ENCODE data around the gene LYG1. TPM values are rescaled to one million over a fixed set of nuclear protein-coding genes. Genes with fewer than 3 reads are reported as not detected.

Gene LYG1
- total and polyA plus RNA-seq, 2 of the 13 experiments (the other 11 are each of a cell fraction or from before 2014, with no cell fraction given): 1.00 to 2.9 TPM

DNA sequence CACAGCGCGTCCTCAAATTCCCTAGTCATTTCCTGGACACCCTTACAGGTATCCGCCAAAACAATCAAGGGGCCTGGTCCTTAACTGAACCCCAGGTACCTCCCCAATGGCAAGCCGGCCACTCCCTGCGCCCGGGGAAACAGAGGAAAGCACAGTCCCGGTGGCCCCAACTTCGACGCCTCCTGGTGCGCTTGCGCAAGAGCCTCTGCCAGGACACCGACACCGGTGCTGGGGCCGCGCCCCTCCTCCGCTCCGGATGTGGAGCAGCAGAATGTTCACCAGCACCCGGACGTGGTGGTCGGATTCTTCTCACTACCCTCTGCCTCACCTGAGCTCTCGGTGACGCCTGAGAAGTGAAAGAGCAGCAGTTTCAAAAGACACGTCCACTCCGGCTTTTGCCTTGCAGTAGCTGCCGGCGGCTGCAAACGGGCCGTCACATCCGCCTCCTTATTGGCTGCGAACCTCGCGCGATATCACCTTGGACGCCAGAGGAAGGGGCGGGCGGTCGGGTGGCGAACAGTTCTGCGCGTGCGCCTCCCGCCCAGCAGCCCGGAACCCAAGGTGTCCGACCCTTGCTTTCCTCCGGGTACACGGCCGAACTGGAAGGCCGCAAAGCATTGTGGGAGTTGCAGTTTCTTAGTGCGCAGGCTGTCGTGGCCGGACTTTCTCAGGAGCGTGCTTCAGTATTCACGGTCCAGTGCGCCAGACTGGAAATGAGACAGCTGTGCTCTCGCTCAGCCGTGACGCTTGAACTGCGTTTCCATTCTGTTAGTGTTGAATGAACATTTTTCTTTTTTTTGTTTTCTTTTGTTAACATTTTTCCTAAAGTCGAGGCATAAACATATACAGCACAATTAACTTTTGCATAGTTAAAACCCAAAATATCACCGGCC, 35.2 kb upstream of the LYG1 start, which contains the start of gene TXNDC9 (continued):
- TF ChIP-seq ZNF510 (CRISPR knock-in tag; IDR thresholded peaks at IDR 0.05; ENCODE audit: low read depth) (no peak), XBP1 (CRISPR knock-in tag; IDR thresholded peaks at IDR 0.05) (no peak), KMT2A (CRISPR knock-in tag; IDR thresholded peaks at IDR 0.05) (peak; percentile 98), ZNF20 (CRISPR knock-in tag; IDR thresholded peaks at IDR 0.05) (no peak), ZNF34 (CRISPR knock-in tag; IDR thresholded peaks at IDR 0.05; ENCODE audit: borderline replicate concordance) (peak; percentile 97), POLR2G (IDR thresholded peaks at IDR 0.05; ENCODE audit: low read depth, low read length) (peak; percentile 99), WIZ (CRISPR knock-in tag; IDR thresholded peaks at IDR 0.05) (peak; percentile 75; the same call in 1 of the 2 replicates), RBAK (CRISPR knock-in tag; IDR thresholded peaks at IDR 0.05) (no peak), CBX2 (IDR thresholded peaks at IDR 0.05; ENCODE audit: low read depth, low read length) (no peak), CBX2 (CRISPR knock-in tag; IDR thresholded peaks at IDR 0.05; ENCODE audit: low read depth) (no peak), GTF2F1 (IDR thresholded peaks at IDR 0.05; ENCODE audit: low read length) (no peak), ZNF331 (CRISPR knock-in tag; IDR thresholded peaks at IDR 0.05) (peak; percentile 93; the same call in 1 of the 2 replicates), ZNF7 (CRISPR knock-in tag; IDR thresholded peaks at IDR 0.05) (0 out of 2 replicates have a peak, but pooled peaks have one; percentile 11), ATRX (CRISPR knock-in tag; IDR thresholded peaks at IDR 0.05; ENCODE audit: borderline replicate concordance) (no peak; the same call in 1 of the 2 replicates), TARDBP (CRISPR knock-in tag; IDR thresholded peaks at IDR 0.05) (peak; percentile 99), NFATC3 (CRISPR knock-in tag; IDR thresholded peaks at IDR 0.05) (peak; percentile 69), HOXA7 (CRISPR knock-in tag; IDR thresholded peaks at IDR 0.05) (no peak), PLRG1 (conservative IDR thresholded peaks at IDR 0.05) (no peak), SP4 (CRISPR knock-in tag; IDR thresholded peaks at IDR 0.05) (peak; percentile 70; the same call in 1 of the 2 replicates), JUN (CRISPR knock-in tag; IDR thresholded peaks at IDR 0.05) (peak; percentile 68; the same call in 1 of the 2 replicates), DR1 (CRISPR knock-in tag; IDR thresholded peaks at IDR 0.05) (peak; percentile 96), ZNF382 (CRISPR knock-in tag; IDR thresholded peaks at IDR 0.05; ENCODE audit: borderline replicate concordance) (no peak), BORCS8-MEF2B (CRISPR knock-in tag; IDR thresholded peaks at IDR 0.05) (peak; percentile 80), FOXA1 (IDR thresholded peaks at IDR 0.05) (no peak), FOXA1 (CRISPR knock-in tag; IDR thresholded peaks at IDR 0.05) (peak; percentile 59), POLR2AphosphoS2 (IDR thresholded peaks at IDR 0.05; ENCODE audit: low read depth, low read length) (peak; percentile 85; the same call in 1 of the 2 replicates), TOE1 (CRISPR knock-in tag; IDR thresholded peaks at IDR 0.05) (no peak; the same call in 1 of the 2 replicates), BHLHE40 (IDR thresholded peaks at IDR 0.05; ENCODE audit: low read length) (peak; percentile 71), ZNF260 (CRISPR knock-in tag; IDR thresholded peaks at IDR 0.05; ENCODE audit: borderline replicate concordance, low read depth) (no peak), ZNF850 (CRISPR knock-in tag; conservative IDR thresholded peaks at IDR 0.05) (0 out of 2 replicates have a peak, but pooled peaks have one; percentile 65), KDM5B (CRISPR knock-in tag; IDR thresholded peaks at IDR 0.05; ENCODE audit: borderline replicate concordance) (no peak; the same call in none of the 2 replicates)
- TF ChIP-seq, protein P1, sequence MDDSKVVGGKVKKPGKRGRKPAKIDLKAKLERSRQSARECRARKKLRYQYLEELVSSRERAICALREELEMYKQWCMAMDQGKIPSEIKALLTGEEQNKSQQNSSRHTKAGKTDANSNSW (CRISPR knock-in tag; IDR thresholded peaks at IDR 0.05; ENCODE audit: borderline replicate concordance): no peak; the same call in 1 of the 2 replicates
- TF ChIP-seq, protein P2, sequence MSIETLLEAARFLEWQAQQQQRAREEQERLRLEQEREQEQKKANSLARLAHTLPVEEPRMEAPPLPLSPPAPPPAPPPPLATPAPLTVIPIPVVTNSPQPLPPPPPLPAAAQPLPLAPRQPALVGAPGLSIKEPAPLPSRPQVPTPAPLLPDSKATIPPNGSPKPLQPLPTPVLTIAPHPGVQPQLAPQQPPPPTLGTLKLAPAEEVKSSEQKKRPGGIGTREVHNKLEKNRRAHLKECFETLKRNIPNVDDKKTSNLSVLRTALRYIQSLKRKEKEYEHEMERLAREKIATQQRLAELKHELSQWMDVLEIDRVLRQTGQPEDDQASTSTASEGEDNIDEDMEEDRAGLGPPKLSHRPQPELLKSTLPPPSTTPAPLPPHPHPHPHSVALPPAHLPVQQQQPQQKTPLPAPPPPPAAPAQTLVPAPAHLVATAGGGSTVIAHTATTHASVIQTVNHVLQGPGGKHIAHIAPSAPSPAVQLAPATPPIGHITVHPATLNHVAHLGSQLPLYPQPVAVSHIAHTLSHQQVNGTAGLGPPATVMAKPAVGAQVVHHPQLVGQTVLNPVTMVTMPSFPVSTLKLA (IDR thresholded peaks at IDR 0.05): peak; percentile 61
